B cell (primary cell): ENCODE data around the gene CCDC106. TPM values are rescaled to one million over a fixed set of nuclear protein-coding genes. Genes with fewer than 3 reads are reported as not detected.

Source experiments
- ATAC-seq: fragments of 200-7000 bp; cut with Tn5 transposase; one replicate; pipeline ENCODE4 v1.10.0; 2021; ENCODE audit warnings: low read depth, mild to moderate bottlenecking, moderate number of reproducible peaks, moderate library complexity
- CTCF ChIA-PET: fragments of 350-600 bp; sonication (Branson Sonifier 250); formaldehyde crosslinking; loops from one replicate; lab custom pipeline; 2021; ENCODE audit warnings: antibody characterized with exemption, inconsistent platforms; lab: Charles Lee
- POLR2A ChIA-PET: fragments of 350-600 bp; sonication (Branson Sonifier 250); formaldehyde crosslinking; loops from one replicate; lab custom pipeline; 2021; ENCODE audit warnings: antibody characterized with exemption; lab: Charles Lee
- DNase-seq: peaks from one replicate; pipeline ENCODE4 v3.0.0; 2013
- H2AFZ ChIP-seq: 2 replicates; pipeline ENCODE4 v1.6.1; 2012; ENCODE audit warnings: mild to moderate bottlenecking, low read depth, low read length; ENCODE audit not compliant: insufficient read depth, poor library complexity, severe bottlenecking
- H3K27ac ChIP-seq, 2 donors: 1 replicate in 1 of 2; 2 replicates in 1 of 2; pipeline ENCODE4 v1.5.1; 2012 to 2013; ENCODE audit warnings: low read length in 2 of 2, mild to moderate bottlenecking in 2 of 2, moderate library complexity in 1 of 2
- H3K27me3 ChIP-seq, 4 experiments: fragments of 200-600 bp in 1 of 4; sonication (generic) in 1 of 4; replicated peaks in 1 of 4; 1 replicate in 2 of 4; 2 replicates in 2 of 4; pipeline versions ENCODE4 v1.6.1 to v1.7.0; 2013 to 2016; ENCODE audit warnings: low read length in 3 of 4, mild to moderate bottlenecking in 2 of 4, mixed read lengths in 1 of 4, moderate library complexity in 1 of 4; ENCODE audit not compliant: insufficient read depth in 4 of 4, control insufficient read depth in 3 of 4; ENCODE audit errors: control extremely low read depth in 1 of 4
- H3K36me3 ChIP-seq, 2 experiments: replicated peaks in 1 of 2; 1 replicate in 1 of 2; 2 replicates in 1 of 2; pipeline versions ENCODE4 v1.6.1 to v1.7.1; 2013; ENCODE audit warnings: low read length in 1 of 2; ENCODE audit not compliant: insufficient read depth in 2 of 2, control insufficient read depth in 1 of 2; ENCODE audit errors: control extremely low read depth in 1 of 2, extremely low read depth in 1 of 2
- H3K4me1 ChIP-seq, 2 donors: fragments of 200-600 bp in 1 of 2; sonication (generic) in 1 of 2; 1 replicate in 1 of 2; 2 replicates in 1 of 2; pipeline versions ENCODE4 v1.5.1 to v1.6.1; 2013 to 2017; ENCODE audit warnings: low read length in 2 of 2; ENCODE audit not compliant: control insufficient read depth in 2 of 2, insufficient read depth in 2 of 2
- H3K4me2 ChIP-seq: replicated peaks from 2 replicates; pipeline ENCODE3; 2012; ENCODE audit warnings: mild to moderate bottlenecking, low read depth, low read length; ENCODE audit not compliant: poor library complexity, severe bottlenecking
- H3K4me3 ChIP-seq, 5 experiments: fragments of 200-600 bp in 1 of 5; sonication (generic) in 1 of 5; 1 replicate in 3 of 5; 2 replicates in 2 of 5; pipeline versions ENCODE4 v1.5.1 to v1.7.0; 2011 to 2016; ENCODE audit warnings: low read length in 4 of 5, mild to moderate bottlenecking in 4 of 5, low read depth in 2 of 5, control low read depth in 1 of 5, moderate library complexity in 1 of 5; ENCODE audit not compliant: insufficient read depth in 1 of 5; ENCODE audit errors: control extremely low read depth in 1 of 5, extremely low read depth in 1 of 5
- H3K79me2 ChIP-seq: fragments of 200-600 bp; sonication (generic); one replicate; pipeline ENCODE4 v1.6.0; 2016; ENCODE audit warnings: low read length; ENCODE audit not compliant: control insufficient read depth, insufficient read depth
- H3K9ac ChIP-seq: fragments of 200-600 bp; sonication (generic); 2 replicates; pipeline ENCODE4 v1.6.1; 2017; ENCODE audit warnings: mild to moderate bottlenecking, low read length, moderate library complexity
- H3K9me3 ChIP-seq, 3 donors: one replicate each; pipeline versions ENCODE4 v1.6.1 to v1.7.1; 2013; ENCODE audit warnings: low read length in 2 of 3; ENCODE audit not compliant: control insufficient read depth in 2 of 3, insufficient read depth in 1 of 3; ENCODE audit errors: control extremely low read depth in 1 of 3
- H4K20me1 ChIP-seq: 2 replicates; pipeline ENCODE4 v1.6.0; 2012; ENCODE audit warnings: mild to moderate bottlenecking, low read length; ENCODE audit not compliant: insufficient read depth, control insufficient read depth, poor library complexity, severe bottlenecking
- H3K27ac Mint-ChIP-seq: one replicate; pipeline ENCODE4 v1.8.0; 2021; ENCODE audit warnings: mixed read lengths
- H3K27me3 Mint-ChIP-seq: one replicate; pipeline ENCODE4 v1.8.0; 2021; ENCODE audit warnings: mixed read lengths
- H3K4me1 Mint-ChIP-seq: one replicate; pipeline ENCODE4 v1.8.0; 2021; ENCODE audit warnings: mixed read lengths
- H3K4me3 Mint-ChIP-seq: one replicate; pipeline ENCODE4 v1.8.0; 2021; ENCODE audit warnings: mixed read lengths
- H3K9me3 Mint-ChIP-seq: one replicate; pipeline ENCODE4 v1.8.0; 2022; ENCODE audit warnings: mixed read lengths; ENCODE audit not compliant: insufficient read depth
- CTCF ChIP-seq: fragments of 200-600 bp; IDR thresholded peaks from one replicate; pipeline ENCODE4 v1.8.0; 2022; ENCODE audit warnings: antibody characterized with exemption, mild to moderate bottlenecking
- EZH2 ChIP-seq: IDR thresholded peaks from 2 replicates; pipeline ENCODE4 v1.6.1; 2012; ENCODE audit warnings: borderline replicate concordance, low read depth, mild to moderate bottlenecking, moderate library complexity, low read length; ENCODE audit not compliant: insufficient read depth, poor library complexity, severe bottlenecking
- WGBS: methylation state at CpG from one replicate; pipeline ENCODE4 v1.1.5; 2013; ENCODE audit warnings: missing lambda C conversion rate; ENCODE audit not compliant: insufficient coverage; 5-methylcytosine and 5-hydroxymethylcytosine counted together
- intact Hi-C: fragments of 100-400 bp; cut with micrococcal nuclease; formaldehyde crosslinking; loops from one replicate; pipeline ENCODE4 v1.10.0; 2022
- polyA plus RNA-seq: library from polyadenylated mRNA; depleted of rRNA; stranded (reverse); fragments of >200 nt; gene quantifications from 2 replicates; pipeline ENCODE4 v1.2.3, GENCODE V29; 2012
- total RNA-seq, 2 donors: library from RNA; stranded (reverse); fragments of 120-200 nt in 1 of 2; gene quantifications; 1 replicate in 1 of 2; 2 replicates in 1 of 2; pipeline versions ENCODE4 v1.2.3 to v1.2.4, GENCODE V29; 2013 to 2022

Gene CCDC106
- total and polyA plus RNA-seq, 2 donors (not counting 1 experiment from before 2014, with no cell fraction given) = 25.2 to 52.1 TPM

- TF ChIP-seq CTCF (no peak), EZH2 (no peak)
- Mint-ChIP-seq H3K27me3 (no peaks in the 10 kb centered on the region), H3K27ac (peak overlapping the region; percentile 88), H3K4me3 (peak overlapping the region; percentile 100), H3K9me3 (no peaks in the 10 kb centered on the region), H3K4me1 (peaks cover 28% of the 10 kb centered on the region)
- POLR2A ChIA-PET = interaction anchor here (0.6 to 2.4 kb wide), 7 partner anchors 13 to 321 kb away, joined by 4 to 12 read pairs (median 4); partner anchors contain the start of genes HSPBP1, U2AF2, ZNF581 and ZNF784
- Histone ChIP-seq H3K9ac (peak overlapping the region; percentile 88), H3K27me3 (no peaks in the 10 kb centered on the region), H2AFZ (peak overlapping the region; percentile 92), H3K36me3 (peaks cover 0 to 12% of the 10 kb centered on the region in 2 experiments), H3K27ac (peak overlapping the region; percentile 60 to 67), H3K79me2 (peaks cover 4% of the 10 kb centered on the region), H3K4me1 (peaks cover 10 to 29% of the 10 kb centered on the region in 2 donors), H3K9me3 (peaks cover 0 to 8% (median 0%) of the 10 kb centered on the region in 3 donors), H3K4me2 (peak overlapping the region; percentile 83), H3K4me3 (peak overlapping the region; percentile 8 to 97 (median 82)), H4K20me1 (no peaks in the 10 kb centered on the region)
- ATAC-seq (no peak), DNase-seq (no peak)
- WGBS = 0% methylated on average over 1 of the region's 15 CpGs
- CTCF ChIA-PET = interaction anchor here (0.9 to 1.7 kb wide), 2 partner anchors 31 to 96 kb away, joined by 3 to 6 read pairs; no protein-coding TSS in a partner anchor
- intact Hi-C loops = loop anchor here (10.0 kb wide), 2 partner anchors 316 to 346 kb away; partner anchors contain the start of genes BRSK1, HSPBP1 and PPP6R1
Measured at GRCh38 chr19:55600662-55601028, 47.4 kb upstream of the CCDC106 start.

GRCh38 chr19:55601084-55601483 lies 46.9 kb upstream of the CCDC106 start:
- Mint-ChIP-seq H3K9me3 (no peaks in the 10 kb centered on the region), H3K4me1 (peaks cover 31% of the 10 kb centered on the region), H3K4me3 (peak overlapping the region; percentile 100), H3K27me3 (no peaks in the 10 kb centered on the region), H3K27ac (peak overlapping the region; percentile 88)
- Histone ChIP-seq H3K79me2 (peaks cover 4% of the 10 kb centered on the region), H3K36me3 (peaks cover 0 to 7% of the 10 kb centered on the region in 2 experiments), H3K4me1 (peaks cover 10 to 32% of the 10 kb centered on the region in 2 donors), H3K27ac (peak overlapping the region; percentile 60 to 67), H2AFZ (peak overlapping the region; percentile 92), H4K20me1 (no peaks in the 10 kb centered on the region), H3K9ac (peak overlapping the region; percentile 88), H3K9me3 (peaks cover 0 to 8% (median 0%) of the 10 kb centered on the region in 3 donors), H3K27me3 (no peaks in the 10 kb centered on the region), H3K4me2 (peak overlapping the region; percentile 83), H3K4me3 (peak overlapping the region in 4 of 5 experiments; percentile 47 to 97 (median 86))
- no peak for TF ChIP-seq EZH2
- no peak for TF ChIP-seq CTCF
- WGBS = 90% methylated on average over 4 of the region's 4 CpGs
- DNase-seq (no peak), ATAC-seq (no peak)
- CTCF ChIA-PET = interaction anchor here (0.9 to 1.7 kb wide), 3 partner anchors 31 to 459 kb away, joined by 3 to 6 read pairs (median 3); no protein-coding TSS in a partner anchor
- POLR2A ChIA-PET = interaction anchor here (0.6 to 2.4 kb wide), 5 partner anchors 17 to 126 kb away, joined by 4 to 12 read pairs (median 4); partner anchors contain the start of genes U2AF2, ZNF581 and ZNF784
- intact Hi-C loops = loop anchor here (10.0 kb wide), 2 partner anchors 316 to 346 kb away; partner anchors contain the start of genes BRSK1, HSPBP1 and PPP6R1
